IPS-18a (cell line): ENCODE data around the gene PIGBOS1.
"Not testable (repeated sequence)": the region's sequence is repeated elsewhere in the genome, so short reads cannot be mapped to it uniquely, and the experiment has no call there.

Experiments
- H3K27ac ChIP-seq: one replicate; pipeline ENCODE4 v1.5.1; 2013; ENCODE audit warnings: low read length
- H3K27me3 ChIP-seq: one replicate; pipeline ENCODE4 v1.6.1; 2013; ENCODE audit warnings: mild to moderate bottlenecking, low read length; ENCODE audit not compliant: control insufficient read depth, insufficient read depth
- H3K36me3 ChIP-seq: one replicate; pipeline ENCODE4 v1.6.1; 2013; ENCODE audit warnings: low read depth, low read length; ENCODE audit not compliant: control insufficient read depth
- H3K4me1 ChIP-seq: one replicate; pipeline ENCODE4 v1.6.1; 2013; ENCODE audit warnings: low read depth, low read length; ENCODE audit not compliant: control insufficient read depth
- H3K4me3 ChIP-seq: one replicate; pipeline ENCODE4 v1.5.1; 2013; ENCODE audit warnings: low read length
- H3K9ac ChIP-seq: one replicate; pipeline ENCODE4 v1.6.1; 2013; ENCODE audit warnings: mild to moderate bottlenecking, low read length, moderate library complexity
- H3K9me3 ChIP-seq: one replicate; pipeline ENCODE4 v1.6.1; 2013; ENCODE audit warnings: low read depth, low read length; ENCODE audit not compliant: control insufficient read depth

Gene PIGBOS1

GRCh38 chr15:55344206-55344605 lies 25.3 kb upstream of the PIGBOS1 start:
- no peak overlapping the region for H3K9ac ChIP-seq
- H3K4me1 ChIP-seq: peaks cover 21% of the 10 kb centered on the region
- H3K36me3 ChIP-seq: no peaks in the 10 kb centered on the region
- no peak overlapping the region for H3K4me3 ChIP-seq
- no peak overlapping the region for H3K27ac ChIP-seq
- H3K27me3 ChIP-seq: no peaks in the 10 kb centered on the region
- H3K9me3 ChIP-seq: no peaks in the 10 kb centered on the region

DNA sequence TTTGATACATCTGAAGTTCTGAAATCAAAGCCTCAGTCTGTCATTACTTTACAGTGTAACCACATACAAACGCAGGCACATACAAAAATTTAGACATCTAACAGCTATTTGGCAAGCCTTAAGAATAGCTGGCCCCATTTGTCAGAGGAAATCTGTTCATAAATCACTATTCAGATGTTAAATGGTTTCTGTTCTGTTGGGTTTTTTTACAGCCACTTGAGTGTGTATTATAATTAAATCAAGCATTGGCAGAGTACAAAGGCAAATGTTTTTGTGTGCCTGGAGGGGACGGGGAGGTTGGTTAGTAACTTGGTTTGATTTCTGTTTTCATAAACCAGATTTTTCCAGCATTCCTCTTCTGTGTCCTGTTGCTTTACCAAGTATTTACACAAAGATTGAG lies 24.2 kb upstream of the PIGBOS1 start:
- H3K9ac ChIP-seq: no peak overlapping the region
- peaks cover 16% of the 10 kb centered on the region for H3K4me1 ChIP-seq
- no peaks in the 10 kb centered on the region for H3K27me3 ChIP-seq
- no peak overlapping the region for H3K27ac ChIP-seq
- no peak overlapping the region for H3K4me3 ChIP-seq
- H3K9me3 ChIP-seq: no peaks in the 10 kb centered on the region
- no peaks in the 10 kb centered on the region for H3K36me3 ChIP-seq

DNA sequence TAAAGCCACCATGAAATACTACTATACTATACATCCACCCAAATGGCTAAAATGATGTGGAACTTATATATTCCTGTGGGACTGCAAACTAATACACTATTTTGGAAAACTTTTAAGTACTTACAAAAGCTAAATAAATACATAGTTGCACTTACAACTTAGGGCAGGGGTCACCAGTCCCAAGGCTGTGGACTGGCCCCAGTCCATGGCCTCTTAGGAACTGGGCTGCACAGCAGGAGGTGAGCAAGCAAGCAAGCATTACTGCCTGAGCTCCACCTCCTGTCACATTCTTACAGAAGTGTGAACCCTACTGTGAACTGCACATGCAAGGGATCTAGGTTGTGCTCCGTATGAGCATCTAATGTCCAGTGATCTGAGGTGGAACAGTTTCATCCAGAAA lies 18.2 kb upstream of the PIGBOS1 start:
- H3K27me3 ChIP-seq: no peaks in the 10 kb centered on the region
- H3K9me3 ChIP-seq: no peaks in the 10 kb centered on the region
- H3K4me1 ChIP-seq: no peaks in the 10 kb centered on the region
- H3K36me3 ChIP-seq: no peaks in the 10 kb centered on the region
- no peak overlapping the region for H3K27ac ChIP-seq
- no peak overlapping the region for H3K9ac ChIP-seq
- no peak overlapping the region for H3K4me3 ChIP-seq

- no peak overlapping the region for H3K4me3 ChIP-seq
- no peaks in the 10 kb centered on the region for H3K36me3 ChIP-seq
- no peaks in the 10 kb centered on the region for H3K4me1 ChIP-seq
- no peak overlapping the region for H3K27ac ChIP-seq
- H3K9me3 ChIP-seq: no peaks in the 10 kb centered on the region
- no peak overlapping the region for H3K9ac ChIP-seq
- H3K27me3 ChIP-seq: no peaks in the 10 kb centered on the region
Measured at GRCh38 chr15:55334997-55335396, 16.1 kb upstream of the PIGBOS1 start.

DNA sequence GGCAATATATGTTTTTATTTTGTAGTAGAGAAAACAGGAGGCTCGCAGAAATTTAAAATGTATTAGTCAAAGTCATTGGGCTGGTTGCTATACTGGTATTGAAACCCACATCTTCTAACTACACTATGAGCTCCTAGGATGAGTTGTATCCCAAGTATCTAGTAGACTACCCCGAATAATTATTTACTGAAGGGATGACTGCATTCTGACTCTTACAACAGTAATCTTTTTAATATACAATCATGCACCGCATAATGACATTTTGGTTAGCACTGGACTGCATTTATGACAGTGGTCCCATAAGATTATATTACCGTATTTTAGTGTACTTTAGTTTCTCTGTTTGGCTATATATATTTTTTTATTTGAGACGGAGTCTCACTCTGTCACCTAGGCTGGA lies 15.4 kb upstream of the PIGBOS1 start:
- no peaks in the 10 kb centered on the region for H3K36me3 ChIP-seq
- H3K4me1 ChIP-seq: no peaks in the 10 kb centered on the region
- H3K27me3 ChIP-seq: no peaks in the 10 kb centered on the region
- H3K9me3 ChIP-seq: no peaks in the 10 kb centered on the region
- H3K9ac ChIP-seq: no peak overlapping the region
- H3K27ac ChIP-seq: no peak overlapping the region
- no peak overlapping the region for H3K4me3 ChIP-seq

GRCh38 chr15:55327387-55327786 lies 8.5 kb upstream of the PIGBOS1 start:
- Histone ChIP-seq H3K9ac (no peak overlapping the region), H3K4me3 (no peak overlapping the region), H3K36me3 (no peaks in the 10 kb centered on the region)

DNA sequence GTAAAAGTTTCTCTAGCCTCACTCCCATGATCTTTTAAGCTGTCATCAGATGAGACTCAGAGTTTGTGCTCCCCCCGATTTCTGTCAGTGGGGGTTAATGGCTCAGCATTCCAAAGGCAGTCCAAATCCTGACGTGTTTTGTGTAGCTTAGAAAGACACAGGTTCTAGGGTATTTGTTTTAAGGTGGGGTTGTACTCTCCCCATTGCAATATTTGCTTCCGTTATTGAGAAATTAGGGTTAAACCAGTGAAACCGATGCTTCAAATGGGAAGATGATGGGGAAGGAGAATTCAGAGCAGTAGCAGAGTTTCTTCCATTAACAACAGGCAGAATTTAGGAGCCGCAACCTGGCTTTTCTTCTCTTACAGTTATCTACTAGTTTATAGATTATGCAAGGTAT lies 3.5 kb upstream of the PIGBOS1 start:
- Histone ChIP-seq H3K9me3 (no peaks in the 10 kb centered on the region), H3K4me1 (peaks cover 10% of the 10 kb centered on the region), H3K27me3 (no peaks in the 10 kb centered on the region), H3K27ac (no peak overlapping the region), H3K36me3 (no peaks in the 10 kb centered on the region), H3K4me3 (no peak overlapping the region), H3K9ac (no peak overlapping the region)

More at GRCh38 chr15:55327387-55327786, 8.5 kb upstream of the PIGBOS1 start:
- Histone ChIP-seq H3K9me3 (no peaks in the 10 kb centered on the region), H3K4me1 (peaks cover 9% of the 10 kb centered on the region), H3K27ac (no peak overlapping the region), H3K27me3 (no peaks in the 10 kb centered on the region)

DNA sequence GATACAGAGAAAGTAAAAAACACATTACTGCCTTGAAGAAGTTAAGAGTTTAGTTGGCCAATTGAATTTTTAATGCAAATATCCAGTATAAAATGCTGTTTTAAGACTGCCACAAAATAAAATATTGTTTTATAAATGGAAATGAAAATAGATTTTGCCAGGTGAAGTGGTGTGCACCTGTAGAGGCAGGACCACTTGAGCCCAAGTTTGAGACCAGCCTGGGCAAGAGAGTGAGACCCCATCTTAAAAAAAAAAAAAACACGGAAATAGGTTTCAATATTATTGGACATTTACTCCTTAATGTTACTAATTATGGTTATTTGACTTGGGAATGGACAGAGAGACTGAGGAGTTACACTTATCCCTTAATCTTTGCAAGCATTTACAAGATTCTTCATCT lies 2.0 kb upstream of the PIGBOS1 start:
- Histone ChIP-seq H3K27me3 (no peaks in the 10 kb centered on the region), H3K9me3 (no peaks in the 10 kb centered on the region), H3K9ac (no peak overlapping the region), H3K4me1 (peaks cover 10% of the 10 kb centered on the region), H3K4me3 (no peak overlapping the region), H3K36me3 (no peaks in the 10 kb centered on the region), H3K27ac (no peak overlapping the region)

GRCh38 chr15:55320238-55320550 lies 1.3 kb upstream of the PIGBOS1 start:
- Histone ChIP-seq H3K4me1 (peaks cover 10% of the 10 kb centered on the region), H3K9ac (no peak overlapping the region), H3K36me3 (no peaks in the 10 kb centered on the region), H3K9me3 (no peaks in the 10 kb centered on the region), H3K27ac (no peak overlapping the region), H3K27me3 (no peaks in the 10 kb centered on the region), H3K4me3 (no peak overlapping the region)

- Histone ChIP-seq H3K27ac (no peak overlapping the region), H3K36me3 (no peaks in the 10 kb centered on the region), H3K27me3 (no peaks in the 10 kb centered on the region), H3K4me3 (peak overlapping the region; percentile 100), H3K9me3 (no peaks in the 10 kb centered on the region), H3K4me1 (peaks cover 10% of the 10 kb centered on the region), H3K9ac (peak overlapping the region; percentile 88)
Measured at GRCh38 chr15:55319537-55320237, 764 bp upstream of the PIGBOS1 start.

- not testable (repeated sequence) for H3K9me3 ChIP-seq, H3K9ac ChIP-seq, H3K27me3 ChIP-seq, H3K4me1 ChIP-seq, H3K4me3 ChIP-seq, H3K36me3 ChIP-seq, H3K27ac ChIP-seq
Measured at GRCh38 chr15:55302801-55303200, 16.1 kb downstream of the PIGBOS1 start.

GRCh38 chr15:55297315-55297714 lies 21.6 kb downstream of the PIGBOS1 start:
- Histone ChIP-seq H3K9me3 (no peaks in the 10 kb centered on the region), H3K27ac (no peak overlapping the region), H3K36me3 (no peaks in the 10 kb centered on the region), H3K9ac (no peak overlapping the region), H3K4me3 (no peak overlapping the region), H3K27me3 (no peaks in the 10 kb centered on the region), H3K4me1 (no peaks in the 10 kb centered on the region)
